ENCODE measurements around the gene RAB38. TPM values are rescaled to one million over a fixed set of nuclear protein-coding genes. Genes with fewer than 3 reads are reported as not detected.

The RAB38 gene
- total RNA-seq, 1 experiment from 2014 or later, result 13.3 TPM

- TF ChIP-seq, protein P1, sequence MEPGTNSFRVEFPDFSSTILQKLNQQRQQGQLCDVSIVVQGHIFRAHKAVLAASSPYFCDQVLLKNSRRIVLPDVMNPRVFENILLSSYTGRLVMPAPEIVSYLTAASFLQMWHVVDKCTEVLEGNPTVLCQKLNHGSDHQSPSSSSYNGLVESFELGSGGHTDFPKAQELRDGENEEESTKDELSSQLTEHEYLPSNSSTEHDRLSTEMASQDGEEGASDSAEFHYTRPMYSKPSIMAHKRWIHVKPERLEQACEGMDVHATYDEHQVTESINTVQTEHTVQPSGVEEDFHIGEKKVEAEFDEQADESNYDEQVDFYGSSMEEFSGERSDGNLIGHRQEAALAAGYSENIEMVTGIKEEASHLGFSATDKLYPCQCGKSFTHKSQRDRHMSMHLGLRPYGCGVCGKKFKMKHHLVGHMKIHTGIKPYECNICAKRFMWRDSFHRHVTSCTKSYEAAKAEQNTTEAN (CRISPR knock-in tag; IDR thresholded peaks at IDR 0.05), result no peak
- TF ChIP-seq OVOL2 (CRISPR knock-in tag; IDR thresholded peaks at IDR 0.05; ENCODE audit: borderline replicate concordance), result no peak
Measured at GRCh38 chr11:88064097-88064705, 111.0 kb downstream of the RAB38 start (continued).

Small RNA genes within 50 kb of the gene (microRNA-seq; reads per million reads assigned to microRNA genes)
- not detected for gene MIR3166 (ENCODE audit: borderline number of aligned reads)

Other genes with a start within 250 kb of the RAB38 start
- 269 to 299 TPM (median 293 TPM) in 3 replicates for gene CTSC, start 162.3 kb upstream of the RAB38 start, total RNA-seq (2021)

Measured in WTC11 (cell line).